GM18868 (cell line): Measurements from ENCODE around the gene PLEKHN1.
"Not testable (repeated sequence)": the region's sequence is repeated elsewhere in the genome, so short reads cannot be mapped to it uniquely, and the experiment has no call there.

Experiments used
- ATAC-seq: cut with Tn5 transposase; IDR thresholded peaks from one replicate; pipeline ENCODE4 v1.9.1; 2021; ENCODE audit warnings: mild to moderate bottlenecking, moderate library complexity; ENCODE audit not compliant: unreplicated experiment

Gene PLEKHN1

GRCh38 chr1:942411-942821 lies 23.9 kb upstream of the PLEKHN1 start:
- no peak for ATAC-seq

- no peak for ATAC-seq
These were observed 23.3 kb upstream of the PLEKHN1 start for GRCh38 chr1:942864-943533.

- no peak for ATAC-seq
These were observed 22.5 kb upstream of the PLEKHN1 start for GRCh38 chr1:943545-944340.

GRCh38 chr1:944341-945325 lies 21.6 kb upstream of the PLEKHN1 start:
- no peak for ATAC-seq

- no peak for ATAC-seq
These were observed 20.4 kb upstream of the PLEKHN1 start for GRCh38 chr1:945688-946556.

- ATAC-seq, result not testable (repeated sequence)
These were observed 19.5 kb upstream of the PLEKHN1 start for GRCh38 chr1:946811-947210.

- no peak for ATAC-seq
These were observed 18.3 kb upstream of the PLEKHN1 start for GRCh38 chr1:947958-948357.

GRCh38 chr1:950268-950667 lies 16.0 kb upstream of the PLEKHN1 start:
- ATAC-seq, result no peak

- no peak for ATAC-seq
These were observed 15.4 kb upstream of the PLEKHN1 start for GRCh38 chr1:950881-951280.

- no peak for ATAC-seq
These were observed 14.9 kb upstream of the PLEKHN1 start for GRCh38 chr1:951364-951763.

GRCh38 chr1:952201-952600 lies 14.1 kb upstream of the PLEKHN1 start:
- no peak for ATAC-seq

- no peak for ATAC-seq
These were observed 13.7 kb upstream of the PLEKHN1 start for GRCh38 chr1:952603-953002.

- ATAC-seq, result no peak
These were observed 12.6 kb upstream of the PLEKHN1 start for GRCh38 chr1:953524-954320.

GRCh38 chr1:954927-955326 lies 11.4 kb upstream of the PLEKHN1 start:
- no peak for ATAC-seq

GRCh38 chr1:955474-955873 lies 10.8 kb upstream of the PLEKHN1 start:
- ATAC-seq, result no peak

- ATAC-seq, result no peak
These were observed 9.6 kb upstream of the PLEKHN1 start for GRCh38 chr1:956636-957035.

GRCh38 chr1:958823-959730 lies 7.2 kb upstream of the PLEKHN1 start, which contains the start of gene NOC2L:
TSS of gene NOC2L (minus strand) at chr1:959256. CDS start at chr1:959240, 16 bp downstream.
- peak; percentile 76 for ATAC-seq

GRCh38 chr1:959731-960362 lies 6.4 kb upstream of the PLEKHN1 start:
- ATAC-seq, result no peak
